Smooth muscle cell (in vitro differentiated cells): ENCODE measurements around the gene POU4F2. TPM values are rescaled to one million over a fixed set of nuclear protein-coding genes. Genes with fewer than 3 reads are reported as not detected.

Experiments used
- DNase-seq: peaks from one replicate; lab custom pipeline; 2025; ENCODE audit not compliant: unreplicated experiment; lab: John Stamatoyannopoulos, UW
- H2AFZ ChIP-seq: fragments of 200-600 bp; sonication (generic); 2 replicates; pipeline ENCODE4 v1.6.0; 2016; ENCODE audit warnings: antibody characterized with exemption, low read depth, mild to moderate bottlenecking
- H3F3A ChIP-seq: fragments of 200-600 bp; sonication (generic); 2 replicates; pipeline ENCODE4 v1.6.0; 2017; ENCODE audit warnings: antibody characterized with exemption, low read depth
- H3K27ac ChIP-seq: fragments of 200-600 bp; sonication (generic); 2 replicates; pipeline ENCODE4 v1.5.1; 2016; ENCODE audit warnings: low read depth, mild to moderate bottlenecking
- H3K27me3 ChIP-seq: fragments of 200-600 bp; sonication (generic); 2 replicates; pipeline ENCODE4 v1.6.1; 2016; ENCODE audit warnings: low read depth, mild to moderate bottlenecking
- H3K36me3 ChIP-seq: fragments of 200-600 bp; sonication (generic); 2 replicates; pipeline ENCODE4 v1.5.1; 2016; ENCODE audit warnings: low read depth
- H3K4me1 ChIP-seq: fragments of 200-600 bp; sonication (generic); 2 replicates; pipeline ENCODE4 v1.5.1; 2016; ENCODE audit warnings: low read depth
- H3K4me2 ChIP-seq: fragments of 200-600 bp; sonication (generic); 2 replicates; pipeline ENCODE4 v1.6.0; 2016; ENCODE audit warnings: mild to moderate bottlenecking
- H3K4me3 ChIP-seq: fragments of 200-600 bp; sonication (generic); 2 replicates; pipeline ENCODE4 v1.5.1; 2016; ENCODE audit warnings: mild to moderate bottlenecking
- H3K79me2 ChIP-seq: fragments of 200-600 bp; sonication (generic); 2 replicates; pipeline ENCODE4 v1.6.0; 2016; ENCODE audit warnings: low read depth, mild to moderate bottlenecking
- H3K9ac ChIP-seq: fragments of 200-600 bp; sonication (generic); 2 replicates; pipeline ENCODE4 v1.6.0; 2016; ENCODE audit warnings: low read depth
- H3K9me3 ChIP-seq: fragments of 200-600 bp; sonication (generic); replicated peaks from 2 replicates; pipeline ENCODE4 v1.5.1; 2016; ENCODE audit warnings: low read depth
- H4K20me1 ChIP-seq: fragments of 200-600 bp; sonication (generic); 2 replicates; pipeline ENCODE4 v1.6.0; 2016; ENCODE audit warnings: low read depth
- CTCF ChIP-seq: fragments of 200-600 bp; sonication (generic); IDR thresholded peaks from 2 replicates; pipeline ENCODE4 v1.5.1; 2017; ENCODE audit warnings: borderline replicate concordance, mild to moderate bottlenecking, antibody characterized with exemption; ENCODE audit not compliant: insufficient read depth, poor library complexity, severe bottlenecking
- WGBS: methylation state at CpG from one replicate; pipeline ENCODE4 v1.1.7; 2016; ENCODE audit warnings: low lambda C conversion rate; 5-methylcytosine and 5-hydroxymethylcytosine counted together
- polyA plus RNA-seq: library from polyadenylated mRNA; unstranded; fragments of >200 nt; fragmentation: Nextera tagmentation; extraction: Ambion mirVana; gene quantifications from 2 replicates; pipeline ENCODE4 v1.2.1, GENCODE V29; 2016
- total RNA-seq: library from RNA; depleted of rRNA; stranded (reverse); fragments of >200 nt; gene quantifications from 2 replicates; pipeline ENCODE4 v1.2.3, GENCODE V29; 2014

The POU4F2 gene
- total and polyA plus RNA-seq, 2 experiments from 2014 or later = not detected

GRCh38 chr4:146638333-146638785 lies 334 bp upstream of the POU4F2 start:
- 3% methylated on average over 11 of the region's 34 CpGs for WGBS
- Histone ChIP-seq H3K27ac (no peak overlapping the region), H3K79me2 (no peaks in the 10 kb centered on the region), H3F3A (no peaks in the 10 kb centered on the region), H3K36me3 (no peaks in the 10 kb centered on the region), H3K4me1 (peaks cover 3% of the 10 kb centered on the region), H3K4me3 (peak overlapping the region; percentile 30), H3K9me3 (no peaks in the 10 kb centered on the region), H3K27me3 (peaks cover 99% of the 10 kb centered on the region), H3K4me2 (peak overlapping the region; percentile 82), H4K20me1 (no peaks in the 10 kb centered on the region), H2AFZ (no peak overlapping the region), H3K9ac (no peak overlapping the region)
- DNase-seq = no peak
- TF ChIP-seq CTCF = no peak

GRCh38 chr4:146639506-146639932 lies 826 bp downstream of the POU4F2 start:
- no peaks in the 10 kb centered on the region for H3K9me3 ChIP-seq
- WGBS = 7% methylated on average over 20 of the region's 20 CpGs
- no peak for TF ChIP-seq CTCF
- H4K20me1 ChIP-seq = no peaks in the 10 kb centered on the region
- peaks cover 3% of the 10 kb centered on the region for H3K4me1 ChIP-seq
- no peak for DNase-seq
- no peaks in the 10 kb centered on the region for H3K36me3 ChIP-seq
- no peak overlapping the region for H2AFZ ChIP-seq
- peak overlapping the region; percentile 82 for H3K4me2 ChIP-seq
- H3F3A ChIP-seq = no peaks in the 10 kb centered on the region
- H3K4me3 ChIP-seq = no peak overlapping the region
- no peaks in the 10 kb centered on the region for H3K79me2 ChIP-seq
- H3K27me3 ChIP-seq = peaks cover 99% of the 10 kb centered on the region
- H3K27ac ChIP-seq = no peak overlapping the region
- H3K9ac ChIP-seq = no peak overlapping the region

- H3K79me2 ChIP-seq = no peaks in the 10 kb centered on the region
- 11% methylated on average over 43 of the region's 46 CpGs for WGBS
These were observed 1.4 kb downstream of the POU4F2 start for GRCh38 chr4:146640021-146640464.

More at GRCh38 chr4:146640021-146640464, 1.4 kb downstream of the POU4F2 start:
- no peaks in the 10 kb centered on the region for H3K9me3 ChIP-seq
- DNase-seq = no peak
- no peak for TF ChIP-seq CTCF
- H3K9ac ChIP-seq = no peak overlapping the region
- no peak overlapping the region for H3K4me3 ChIP-seq
- no peak overlapping the region for H2AFZ ChIP-seq
- H3K4me2 ChIP-seq = no peak overlapping the region
- no peaks in the 10 kb centered on the region for H3F3A ChIP-seq
- H3K27ac ChIP-seq = no peak overlapping the region
- H3K36me3 ChIP-seq = no peaks in the 10 kb centered on the region
- H3K4me1 ChIP-seq = peaks cover 3% of the 10 kb centered on the region
- peaks cover 99% of the 10 kb centered on the region for H3K27me3 ChIP-seq
- H4K20me1 ChIP-seq = no peaks in the 10 kb centered on the region
